ENCODE measurements around the gene MASTL.
"Not testable (repeated sequence)": the region's sequence is repeated elsewhere in the genome, so short reads cannot be mapped to it uniquely, and the experiment has no call there.

MASTL gene

DNA sequence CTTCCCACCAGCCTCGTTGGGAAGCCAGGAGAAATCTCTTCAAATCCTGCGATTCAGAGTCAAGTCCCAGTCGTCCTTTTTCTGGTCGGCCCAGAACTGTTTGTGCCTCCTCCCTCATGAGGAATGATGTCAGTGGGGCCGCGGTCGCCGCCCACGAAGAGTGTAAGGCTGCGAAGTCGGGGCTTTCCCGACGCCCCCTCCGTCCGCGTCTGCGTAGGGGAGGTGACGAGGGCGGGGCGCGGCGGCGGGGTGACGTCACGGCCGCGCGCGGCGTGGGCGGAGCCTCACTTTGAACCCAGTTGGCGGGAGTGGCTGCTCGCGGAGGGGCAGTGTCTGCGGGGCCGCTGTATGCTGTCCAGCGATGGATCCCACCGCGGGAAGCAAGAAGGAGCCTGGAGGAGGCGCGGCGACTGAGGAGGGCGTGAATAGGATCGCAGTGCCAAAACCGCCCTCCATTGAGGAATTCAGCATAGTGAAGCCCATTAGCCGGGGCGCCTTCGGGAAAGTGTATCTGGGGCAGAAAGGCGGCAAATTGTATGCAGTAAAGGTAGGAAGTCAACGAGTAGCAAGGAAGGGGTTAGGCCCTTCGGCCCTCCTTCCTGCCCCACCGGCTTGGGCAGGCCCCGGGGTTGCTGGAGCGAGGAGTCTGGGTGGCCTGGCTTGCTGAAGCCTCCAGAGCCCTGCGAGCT lies at the start of gene MASTL:
Gene MASTL, plus strand, starts transcription at position 287 of the 689 bp plus-strand sequence. Its CDS starts 75 bp downstream, at position 362.
- peak; percentile 36 to 93 (median 80) for DNase-seq

- no peak for DNase-seq
Observed at GRCh38 chr10:27108165-27108564, 47.0 kb upstream of the MASTL start.

GRCh38 chr10:27134371-27134770 lies 20.8 kb upstream of the MASTL start:
- no peak for DNase-seq

DNA sequence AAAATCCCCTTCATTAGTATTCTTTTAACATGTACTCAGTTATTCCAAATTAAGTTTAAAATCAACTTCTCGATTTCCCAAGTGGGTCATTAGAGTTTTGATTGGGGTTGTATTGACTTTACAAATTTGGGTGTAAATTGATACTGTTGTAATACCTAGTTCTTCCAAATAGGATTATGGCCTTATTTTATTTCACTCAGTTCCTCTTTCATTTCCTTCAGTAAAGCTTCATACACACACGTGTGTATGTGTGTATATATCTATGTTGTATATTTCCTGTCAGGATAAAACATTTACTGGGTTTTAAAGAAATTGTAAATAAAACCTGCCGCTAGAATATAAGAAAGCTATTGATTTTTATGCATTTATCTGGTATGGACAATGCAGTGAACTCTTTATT lies 16.9 kb upstream of the MASTL start:
- DNase-seq, result no peak

DNA sequence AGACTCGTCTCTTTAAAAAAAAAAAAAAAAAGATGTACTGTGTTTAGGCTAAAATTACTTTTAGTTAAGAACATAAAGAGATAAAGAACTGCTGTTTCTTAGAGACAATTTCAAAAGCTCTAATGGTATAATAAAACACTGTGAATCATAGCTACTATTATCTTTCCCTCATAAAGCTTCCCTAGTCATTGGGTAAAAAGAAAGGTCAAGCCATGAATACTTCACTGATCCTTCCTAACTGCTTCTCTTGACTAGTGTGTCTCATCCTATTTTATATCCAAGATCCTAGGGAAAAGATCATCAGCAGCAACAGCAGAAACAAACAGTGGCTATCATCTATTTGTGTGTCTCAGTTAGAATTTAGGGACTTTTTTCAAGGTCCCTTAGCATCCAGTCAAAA lies 11.5 kb upstream of the MASTL start:
- no peak for DNase-seq

- no peak for DNase-seq
Observed at GRCh38 chr10:27145937-27146336, 9.2 kb upstream of the MASTL start.

DNA sequence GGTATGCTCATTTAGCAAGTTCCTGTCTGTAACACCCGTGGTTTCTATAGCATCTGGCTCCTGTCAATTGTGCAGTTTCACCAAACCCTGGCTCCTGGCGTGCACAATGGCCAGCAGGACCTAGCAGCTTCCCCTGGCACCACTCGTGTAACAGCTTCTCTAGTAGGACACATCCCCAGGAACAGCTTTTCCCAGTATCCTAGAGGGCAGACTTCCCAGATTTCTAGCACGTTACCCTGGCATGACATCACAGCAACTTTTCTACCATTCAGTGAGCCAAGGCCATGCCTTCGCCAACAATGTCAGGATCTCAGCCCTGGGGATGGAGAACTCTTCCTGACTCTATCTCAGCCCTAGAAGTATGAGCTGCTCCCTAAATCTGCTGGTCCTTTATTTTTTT lies 7.5 kb upstream of the MASTL start:
- DNase-seq, result no peak

DNA sequence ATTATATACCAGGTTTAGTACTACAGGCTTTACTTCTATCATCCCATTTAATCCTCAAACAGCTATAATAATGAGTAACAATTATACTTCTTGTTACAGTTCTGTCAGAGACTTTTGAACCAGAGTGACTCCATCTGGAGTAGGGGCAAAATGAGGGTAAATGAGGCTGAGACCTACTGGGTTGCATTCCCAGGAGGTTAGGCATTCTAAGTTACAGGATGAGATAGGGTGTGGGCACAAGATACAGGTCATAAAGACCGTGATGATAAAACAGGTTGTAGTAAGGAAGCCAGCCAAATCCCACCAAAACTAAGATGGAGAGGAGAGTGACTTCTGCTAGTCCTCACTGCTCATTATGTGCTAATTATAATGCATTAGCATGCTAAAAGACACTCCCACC lies 4.9 kb upstream of the MASTL start:
- no peak for DNase-seq

GRCh38 chr10:27152687-27153086 lies 2.5 kb upstream of the MASTL start:
- no peak for DNase-seq

DNA sequence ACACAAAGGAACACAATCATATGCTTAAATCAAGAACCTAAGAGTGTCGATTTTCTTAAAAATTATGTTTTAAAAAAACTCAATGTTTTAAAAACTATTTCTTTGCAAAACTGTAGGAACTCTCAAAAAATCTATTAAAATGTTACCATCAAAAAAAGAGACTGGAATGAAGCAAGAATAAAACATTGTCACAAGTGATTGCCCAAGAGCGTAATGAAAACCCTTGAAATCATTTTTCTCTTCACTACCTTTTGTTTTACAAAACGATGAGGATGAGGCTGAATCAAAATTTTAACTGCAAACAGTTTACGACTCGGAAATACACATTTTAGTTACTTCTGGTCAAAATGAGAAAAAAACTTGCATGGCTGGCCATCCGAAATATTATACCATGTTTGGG lies 1.8 kb upstream of the MASTL start:
- no peak for DNase-seq

DNA sequence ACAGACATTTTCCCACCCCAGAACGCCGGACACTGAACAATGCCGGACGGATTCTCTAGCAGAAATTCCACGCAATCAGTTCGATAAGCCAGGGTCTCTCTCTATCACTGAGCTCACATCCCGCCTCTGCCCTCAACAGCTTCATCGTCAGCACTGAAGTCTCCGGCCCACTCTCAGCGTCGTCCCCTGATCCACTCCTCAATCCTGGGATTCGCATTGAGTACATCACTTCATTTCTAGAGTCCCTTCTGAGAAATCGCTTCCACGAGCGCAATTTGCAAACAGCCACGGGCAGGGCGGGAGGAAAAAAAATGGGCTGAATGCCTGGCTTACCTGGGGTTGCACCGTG lies 1.3 kb upstream of the MASTL start:
- peak in 9 of 56 donors; percentile 12 to 65 (median 47) for DNase-seq

DNA sequence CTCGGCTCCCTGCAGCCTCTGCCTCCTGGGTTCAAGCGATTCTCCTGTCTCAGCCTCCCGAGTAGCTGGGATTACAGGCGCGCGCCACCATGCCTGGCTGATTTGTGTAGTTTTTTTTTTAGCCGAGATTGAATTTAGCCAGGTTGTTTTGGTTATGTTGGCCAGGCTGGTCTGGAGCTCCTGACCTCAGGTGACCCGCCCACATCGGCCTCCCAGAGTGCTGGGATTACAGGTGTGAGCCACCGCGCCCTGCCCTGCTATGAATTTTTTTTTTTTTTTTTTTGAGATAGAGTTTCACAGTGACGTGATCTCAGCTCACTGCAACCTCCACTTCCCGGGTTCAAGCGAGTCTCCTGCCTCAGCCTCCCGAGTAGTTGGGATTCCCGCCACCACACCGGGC lies 1.4 kb downstream of the MASTL start:
- DNase-seq, result not testable (repeated sequence)

- no peak for DNase-seq
Observed at GRCh38 chr10:27157150-27157549, 2.0 kb downstream of the MASTL start.

- no peak for DNase-seq
Observed at GRCh38 chr10:27158421-27158820, 3.3 kb downstream of the MASTL start.

DNA sequence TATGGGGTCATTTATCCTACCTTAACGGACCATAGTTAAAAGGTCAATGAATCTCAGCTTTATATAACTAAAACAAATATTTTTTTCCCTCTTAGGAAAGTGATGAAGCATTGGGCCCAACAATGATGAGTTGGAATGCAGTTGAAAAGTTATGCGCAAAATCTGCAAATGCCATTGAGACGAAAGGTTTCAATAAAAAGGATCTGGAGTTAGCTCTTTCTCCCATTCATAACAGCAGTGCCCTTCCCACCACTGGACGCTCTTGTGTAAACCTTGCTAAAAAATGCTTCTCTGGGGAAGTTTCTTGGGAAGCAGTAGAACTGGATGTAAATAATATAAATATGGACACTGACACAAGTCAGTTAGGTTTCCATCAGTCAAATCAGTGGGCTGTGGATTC lies 14.7 kb downstream of the MASTL start:
- no peak for DNase-seq

GRCh38 chr10:27188259-27188658 lies 33.1 kb downstream of the MASTL start:
- DNase-seq, result no peak

DNA sequence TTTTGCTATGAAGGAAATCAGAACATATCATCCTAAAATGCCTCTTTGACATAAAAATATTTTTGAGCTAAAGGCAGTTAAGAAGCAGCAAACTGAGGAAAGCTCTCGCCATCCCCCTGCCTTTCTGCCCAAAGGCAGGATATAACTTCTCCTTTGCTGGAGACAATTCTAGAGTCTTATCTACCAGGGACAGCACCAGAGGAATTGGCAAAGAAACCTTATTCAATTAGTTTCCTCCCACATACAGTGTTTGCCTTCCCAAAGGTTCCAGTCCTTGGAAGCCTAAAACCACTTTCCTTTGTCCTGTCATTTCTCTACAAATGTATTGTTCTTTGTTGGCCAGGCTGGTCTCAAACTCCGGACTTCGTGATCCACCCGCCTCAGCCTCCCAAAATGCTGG lies 33.7 kb downstream of the MASTL start:
- no peak for DNase-seq

GRCh38 chr10:27190508-27190907 lies 35.4 kb downstream of the MASTL start:
- DNase-seq, result no peak

GRCh38 chr10:27192284-27192683 lies 37.1 kb downstream of the MASTL start:
- DNase-seq, result peak in 11 of 56 donors; percentile 1 to 38 (median 10)

- DNase-seq, result no peak
Observed at GRCh38 chr10:27197980-27198620, 42.9 kb downstream of the MASTL start.

- no peak for DNase-seq
Observed at GRCh38 chr10:27203806-27204205, 48.7 kb downstream of the MASTL start.

- no peak for DNase-seq
Observed at GRCh38 chr10:27207350-27207749, 52.2 kb downstream of the MASTL start.

DNA sequence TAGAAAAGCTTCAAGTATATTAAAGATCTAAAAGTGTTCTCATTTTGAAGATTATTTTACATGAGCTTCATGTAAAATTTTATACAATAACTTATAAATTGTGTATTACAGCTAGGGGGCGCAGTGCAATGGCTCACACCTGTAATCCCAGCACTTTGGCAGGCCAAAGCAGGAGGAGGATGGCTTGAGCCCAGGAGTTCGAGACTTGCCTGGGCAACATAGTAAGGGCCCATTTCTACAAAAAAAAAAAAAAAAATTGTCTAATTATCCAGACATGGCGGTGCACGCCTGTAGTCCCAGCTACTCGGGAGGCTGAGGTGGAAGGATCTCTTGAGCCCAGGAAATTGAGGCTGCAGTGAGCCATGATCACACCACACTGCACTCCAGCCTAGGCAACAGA lies 68.8 kb downstream of the MASTL start:
- DNase-seq, result no peak
